Cardiac muscle cell (in vitro differentiated cells and primary cell): ENCODE measurements around the gene TMEM80. TPM values are rescaled to one million over a fixed set of nuclear protein-coding genes. Genes with fewer than 3 reads are reported as not detected.

Source experiments
- DNase-seq, 2 donors: peaks; one replicate each; pipeline versions ENCODE4 v3.0.0 to v3.0.0-alpha.2; 2010 to 2017; ENCODE audit warnings: low read depth in 1 of 2, low spot score in 1 of 2
- H3K27ac ChIP-seq: fragments of 200-600 bp; sonication (generic); 2 replicates; pipeline ENCODE4 v1.5.1; 2016
- H3K27me3 ChIP-seq: fragments of 200-600 bp; sonication (generic); 2 replicates; pipeline ENCODE4 v1.6.0; 2016; ENCODE audit warnings: control low read depth
- H3K36me3 ChIP-seq: fragments of 200-600 bp; sonication (generic); 2 replicates; pipeline ENCODE4 v1.5.1; 2016; ENCODE audit warnings: control low read depth
- H3K4me1 ChIP-seq: fragments of 200-600 bp; sonication (generic); 2 replicates; pipeline ENCODE4 v1.8.1; 2017; ENCODE audit warnings: low read depth, mild to moderate bottlenecking, mixed run types
- H3K4me3 ChIP-seq: fragments of 200-600 bp; sonication (generic); 2 replicates; pipeline ENCODE4 v1.5.1; 2016; ENCODE audit warnings: mild to moderate bottlenecking
- H3K9me3 ChIP-seq: fragments of 200-600 bp; sonication (generic); 2 replicates; pipeline ENCODE4 v1.5.1; 2017; ENCODE audit warnings: low read depth, mild to moderate bottlenecking, control low read depth
- CTCF ChIP-seq: IDR thresholded peaks from 2 replicates; pipeline ENCODE4 v1.5.1; 2012; ENCODE audit warnings: low read depth, mild to moderate bottlenecking, low read length
- polyA plus RNA-seq: library from polyadenylated mRNA; unstranded; fragments of >200 nt; fragmentation: Nextera tagmentation; extraction: Ambion mirVana; gene quantifications from 2 replicates; pipeline ENCODE4 v1.2.1, GENCODE V29; 2016
- total RNA-seq: library from RNA; depleted of rRNA; stranded (reverse); fragments of >200 nt; gene quantifications from 2 replicates; pipeline ENCODE4 v1.2.3, GENCODE V29; 2016

TMEM80 gene
- total and polyA plus RNA-seq, 2 experiments from 2014 or later = 53.4 to 93.5 TPM

- H3K9me3 ChIP-seq = no peaks in the 10 kb centered on the region
- H3K36me3 ChIP-seq = peaks cover 12% of the 10 kb centered on the region
- peak in 1 of 2 donors; percentile 28 for DNase-seq
- H3K27ac ChIP-seq = no peak overlapping the region
- no peak overlapping the region for H3K4me3 ChIP-seq
- no peaks in the 10 kb centered on the region for H3K27me3 ChIP-seq
- no peak for TF ChIP-seq CTCF
- H3K4me1 ChIP-seq = peaks cover 10% of the 10 kb centered on the region
Observed at GRCh38 chr11:690738-691633, 4.6 kb upstream of the TMEM80 start.

- H3K4me3 ChIP-seq = no peak overlapping the region
- peaks cover 10% of the 10 kb centered on the region for H3K4me1 ChIP-seq
- H3K9me3 ChIP-seq = no peaks in the 10 kb centered on the region
- peaks cover 6% of the 10 kb centered on the region for H3K36me3 ChIP-seq
- no peak for TF ChIP-seq CTCF
- DNase-seq = no peak
- H3K27ac ChIP-seq = no peak overlapping the region
- H3K27me3 ChIP-seq = no peaks in the 10 kb centered on the region
Observed at GRCh38 chr11:691710-692590, 3.7 kb upstream of the TMEM80 start.

DNA sequence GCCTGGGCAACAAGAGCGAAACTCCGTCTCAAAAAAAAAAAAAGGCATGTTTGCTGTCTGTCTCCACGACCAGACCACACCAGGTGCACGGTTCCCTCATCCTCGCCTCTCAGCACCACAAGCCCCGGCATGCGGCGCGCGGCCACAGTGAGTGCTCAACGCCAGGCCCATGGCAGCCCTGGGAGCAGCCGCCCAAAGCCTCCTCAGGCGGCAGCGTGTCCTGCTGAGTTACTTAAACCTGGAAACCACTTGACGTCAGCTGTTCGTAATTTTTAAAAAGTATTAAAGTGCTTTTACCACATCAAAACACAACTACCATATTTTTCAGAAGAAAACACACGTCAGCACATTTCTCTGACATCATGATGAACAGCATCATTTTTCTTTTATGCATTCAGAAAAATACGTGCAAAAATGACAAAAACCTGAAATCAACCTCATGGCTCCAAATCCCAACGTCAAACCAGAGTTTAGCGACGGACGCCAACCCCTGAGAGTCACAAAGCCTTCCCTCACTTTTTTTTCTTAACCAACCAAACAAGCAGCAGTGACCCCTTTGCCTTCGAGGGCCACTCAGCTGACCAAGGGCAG, 2.7 kb upstream of the TMEM80 start:
- H3K27ac ChIP-seq = no peak overlapping the region
- no peak overlapping the region for H3K4me3 ChIP-seq
- no peak for DNase-seq
- peaks cover 10% of the 10 kb centered on the region for H3K4me1 ChIP-seq
- H3K9me3 ChIP-seq = no peaks in the 10 kb centered on the region
- no peaks in the 10 kb centered on the region for H3K36me3 ChIP-seq
- H3K27me3 ChIP-seq = no peaks in the 10 kb centered on the region
- no peak for TF ChIP-seq CTCF

GRCh38 chr11:693415-693831, 2.2 kb upstream of the TMEM80 start:
- Histone ChIP-seq H3K36me3 (no peaks in the 10 kb centered on the region), H3K27me3 (no peaks in the 10 kb centered on the region), H3K27ac (no peak overlapping the region), H3K9me3 (no peaks in the 10 kb centered on the region), H3K4me1 (peaks cover 10% of the 10 kb centered on the region), H3K4me3 (no peak overlapping the region)
- no peak for TF ChIP-seq CTCF
- DNase-seq = peak in 1 of 2 donors; percentile 23

DNA sequence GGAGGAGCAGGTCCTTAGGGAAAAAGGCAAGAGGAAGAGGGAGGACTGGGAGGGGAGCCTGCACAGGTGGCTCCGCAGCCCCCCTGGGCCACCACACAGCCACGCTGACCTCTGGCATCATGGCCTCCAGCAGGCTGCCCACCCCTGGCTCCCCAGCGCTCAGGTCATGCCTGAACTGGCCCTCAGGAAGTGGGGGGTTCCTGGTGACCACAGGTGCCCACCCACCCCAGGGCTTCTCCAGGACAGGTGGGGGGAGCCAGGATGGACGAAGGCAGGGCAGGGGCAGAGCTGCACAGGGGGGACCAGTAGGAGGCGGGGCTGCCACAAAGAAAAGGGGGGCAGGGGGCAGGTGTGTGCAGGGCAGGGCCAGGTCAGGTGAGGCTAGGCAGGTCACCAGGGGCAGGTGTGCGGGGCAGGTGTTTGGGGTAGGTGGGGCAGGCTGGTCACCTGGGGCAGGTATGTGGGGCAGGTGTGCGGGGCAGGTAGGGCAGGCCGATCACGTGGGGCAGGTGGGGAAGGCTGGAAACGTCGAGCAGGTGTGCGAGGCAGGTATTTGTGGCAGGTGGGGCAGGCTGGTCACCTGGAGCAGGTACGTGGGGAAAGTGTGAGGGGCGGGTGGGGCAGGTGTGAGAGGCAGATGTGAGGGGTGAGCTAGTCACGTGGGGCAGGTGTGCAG, 1.6 kb upstream of the TMEM80 start:
- no peaks in the 10 kb centered on the region for H3K36me3 ChIP-seq
- no peaks in the 10 kb centered on the region for H3K27me3 ChIP-seq
- H3K27ac ChIP-seq = no peak overlapping the region
- H3K9me3 ChIP-seq = no peaks in the 10 kb centered on the region
- TF ChIP-seq CTCF = no peak
- H3K4me3 ChIP-seq = peak overlapping the region; percentile 31
- no peak for DNase-seq
- H3K4me1 ChIP-seq = peaks cover 10% of the 10 kb centered on the region
